ENCODE data around the gene TSPAN2.

TSPAN2 gene

DNA sequence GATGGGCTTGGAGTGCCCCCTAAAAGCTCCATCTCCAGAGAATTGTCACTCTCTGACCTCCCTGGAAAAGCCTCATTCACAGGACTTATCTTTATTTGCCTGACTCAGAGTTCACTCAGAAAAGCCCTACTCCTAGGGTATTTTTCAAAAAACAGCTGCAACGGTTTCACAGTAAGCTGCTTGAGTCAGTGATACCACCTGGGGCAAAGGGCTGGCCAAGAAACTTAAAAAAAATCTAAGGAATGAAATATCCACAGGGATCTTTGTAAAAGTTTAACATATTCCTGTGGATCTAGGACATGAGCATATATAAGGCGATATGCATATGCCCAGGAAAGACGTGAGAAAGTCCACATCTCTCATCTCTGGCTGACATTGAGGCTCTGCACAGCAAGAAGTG is 33.8 kb upstream of the TSPAN2 start:
- no peak for DNase-seq (ENCODE audit: low spot score)
- TF ChIP-seq, protein P1, sequence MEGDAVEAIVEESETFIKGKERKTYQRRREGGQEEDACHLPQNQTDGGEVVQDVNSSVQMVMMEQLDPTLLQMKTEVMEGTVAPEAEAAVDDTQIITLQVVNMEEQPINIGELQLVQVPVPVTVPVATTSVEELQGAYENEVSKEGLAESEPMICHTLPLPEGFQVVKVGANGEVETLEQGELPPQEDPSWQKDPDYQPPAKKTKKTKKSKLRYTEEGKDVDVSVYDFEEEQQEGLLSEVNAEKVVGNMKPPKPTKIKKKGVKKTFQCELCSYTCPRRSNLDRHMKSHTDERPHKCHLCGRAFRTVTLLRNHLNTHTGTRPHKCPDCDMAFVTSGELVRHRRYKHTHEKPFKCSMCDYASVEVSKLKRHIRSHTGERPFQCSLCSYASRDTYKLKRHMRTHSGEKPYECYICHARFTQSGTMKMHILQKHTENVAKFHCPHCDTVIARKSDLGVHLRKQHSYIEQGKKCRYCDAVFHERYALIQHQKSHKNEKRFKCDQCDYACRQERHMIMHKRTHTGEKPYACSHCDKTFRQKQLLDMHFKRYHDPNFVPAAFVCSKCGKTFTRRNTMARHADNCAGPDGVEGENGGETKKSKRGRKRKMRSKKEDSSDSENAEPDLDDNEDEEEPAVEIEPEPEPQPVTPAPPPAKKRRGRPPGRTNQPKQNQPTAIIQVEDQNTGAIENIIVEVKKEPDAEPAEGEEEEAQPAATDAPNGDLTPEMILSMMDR (IDR thresholded peaks at IDR 0.05; ENCODE audit: extremely low read depth, missing control alignments), result no peak

DNA sequence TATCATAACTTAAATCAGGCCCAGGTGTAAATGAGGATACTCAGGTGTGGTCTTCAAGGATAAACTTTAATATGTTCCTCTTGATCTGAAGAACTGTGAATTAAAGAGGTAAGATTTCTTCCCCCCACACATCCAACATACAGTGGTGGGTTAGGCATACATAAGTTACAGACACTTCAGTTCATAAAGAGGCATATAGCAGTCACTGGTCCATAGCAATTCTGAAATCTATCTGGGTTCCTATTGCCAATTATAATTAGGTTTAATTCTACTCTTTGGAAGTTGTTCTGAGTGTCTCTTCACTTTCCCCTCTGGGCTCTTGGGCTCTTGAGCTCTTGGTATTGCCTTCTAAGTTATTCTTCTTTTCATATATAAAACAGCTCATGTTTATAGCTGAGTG is 32.5 kb upstream of the TSPAN2 start:
- no peak for DNase-seq (ENCODE audit: low spot score)

DNA sequence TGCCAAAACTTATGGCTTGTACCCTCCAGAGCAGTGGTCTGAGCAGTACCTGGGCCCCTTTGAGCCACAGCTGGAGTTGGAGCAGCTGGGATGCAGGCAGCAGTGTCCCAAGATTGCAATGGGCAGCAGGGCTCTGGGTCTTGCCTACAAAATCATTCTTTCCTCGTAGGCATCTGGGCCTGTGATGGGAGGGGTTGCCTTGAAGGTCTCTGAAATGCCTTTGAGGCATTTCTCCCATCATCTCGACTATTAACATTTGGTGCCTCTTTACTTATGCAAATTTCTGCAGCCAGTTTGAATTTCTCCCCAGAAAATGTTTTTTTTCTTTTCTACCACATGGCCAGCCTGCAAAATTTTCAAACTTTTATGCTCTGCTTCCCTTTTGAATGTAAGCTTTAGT is 31.0 kb upstream of the TSPAN2 start:
- TF ChIP-seq, protein P1 (IDR thresholded peaks at IDR 0.05; ENCODE audit: extremely low read depth, missing control alignments), result no peak

More for the DNA sequence above, 32.5 kb upstream of the TSPAN2 start:
- TF ChIP-seq, protein P1 (IDR thresholded peaks at IDR 0.05; ENCODE audit: extremely low read depth, missing control alignments), result no peak

DNA sequence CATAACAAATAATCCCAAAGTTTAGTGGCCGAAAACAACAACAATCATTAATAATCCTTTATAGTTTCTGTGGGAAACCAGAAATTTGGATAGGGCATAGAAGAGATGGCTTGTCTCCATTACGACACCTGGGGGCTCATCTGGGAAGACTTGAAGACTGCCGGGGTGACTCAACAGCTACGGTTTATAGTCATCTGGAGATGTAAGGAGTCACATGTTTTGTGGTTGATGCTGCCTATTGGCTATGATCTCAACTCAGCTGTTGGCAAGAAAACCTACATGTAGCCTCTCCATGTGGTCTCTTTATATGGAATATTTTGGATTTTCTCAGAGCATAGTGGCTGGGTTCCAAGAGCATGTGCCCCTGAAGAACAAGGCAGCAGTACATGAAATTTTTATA is 29.3 kb upstream of the TSPAN2 start:
- TF ChIP-seq, protein P1 (IDR thresholded peaks at IDR 0.05; ENCODE audit: extremely low read depth, missing control alignments), result no peak
- no peak for DNase-seq (ENCODE audit: low spot score)

More for the DNA sequence above, 31.0 kb upstream of the TSPAN2 start:
- DNase-seq (ENCODE audit: low spot score), result no peak

DNA sequence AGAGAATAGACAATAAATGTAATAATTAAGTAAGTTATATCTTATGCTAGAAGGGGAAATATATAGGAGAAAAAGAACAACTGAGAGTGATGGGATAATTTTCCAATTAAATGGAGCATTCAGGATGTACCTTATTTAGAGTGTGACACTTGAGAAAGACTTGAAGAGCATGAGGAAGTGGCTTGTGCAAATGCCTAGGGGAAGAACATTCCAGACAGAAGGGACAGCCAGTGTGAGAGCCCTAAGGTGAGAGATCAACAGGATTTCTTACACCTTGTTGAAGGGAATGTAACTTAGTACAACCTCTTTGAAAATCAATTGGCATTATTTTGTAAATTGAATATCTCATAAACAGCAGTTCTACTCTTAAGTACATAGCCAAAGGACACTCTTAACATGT is 28.8 kb upstream of the TSPAN2 start:
- TF ChIP-seq, protein P1 (IDR thresholded peaks at IDR 0.05; ENCODE audit: extremely low read depth, missing control alignments), result no peak
- no peak for DNase-seq (ENCODE audit: low spot score)

DNA sequence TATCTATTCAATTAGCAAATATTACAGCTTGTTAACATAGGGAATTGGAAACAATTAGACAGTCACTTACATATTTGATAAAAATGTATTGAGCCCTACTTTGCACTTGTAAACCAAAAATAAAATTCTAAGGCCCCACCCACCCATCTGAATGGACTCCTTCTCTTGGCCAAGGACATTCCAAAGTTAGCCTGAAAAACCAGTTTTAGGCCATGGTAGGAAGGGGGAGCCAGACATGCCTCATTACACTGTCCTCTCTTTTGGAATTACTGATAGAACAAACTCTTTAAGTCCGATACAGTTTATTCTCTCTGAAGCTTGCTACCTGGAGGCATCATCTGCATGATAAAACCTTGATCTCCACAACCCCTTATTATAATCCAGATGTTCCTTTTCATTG is 28.0 kb upstream of the TSPAN2 start:
- TF ChIP-seq, protein P1 (IDR thresholded peaks at IDR 0.05; ENCODE audit: extremely low read depth, missing control alignments), result no peak
- DNase-seq (ENCODE audit: low spot score), result no peak

DNA sequence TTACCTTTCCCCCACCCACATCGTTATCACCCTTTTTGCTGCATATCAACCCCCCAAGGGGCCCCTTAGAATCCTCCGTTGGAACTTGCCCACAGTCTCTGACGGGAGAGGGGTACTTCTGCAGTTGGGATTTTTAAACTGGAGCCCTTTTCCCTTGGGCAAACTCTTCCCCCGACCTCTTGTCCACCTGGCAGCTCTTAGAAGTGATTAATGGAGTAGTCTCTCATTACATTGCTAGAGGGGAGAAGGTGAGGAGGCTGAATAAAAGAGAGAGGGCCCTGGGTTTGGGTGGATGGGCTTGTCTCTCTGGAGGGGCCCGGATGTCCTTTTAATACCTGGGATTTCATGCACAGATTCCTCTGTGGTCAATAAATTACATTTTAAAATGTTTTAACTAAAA is 27.2 kb upstream of the TSPAN2 start:
- no peak for DNase-seq (ENCODE audit: low spot score)
- TF ChIP-seq, protein P1 (IDR thresholded peaks at IDR 0.05; ENCODE audit: extremely low read depth, missing control alignments), result no peak
